OCI-LY7 (cell line): ENCODE measurements around the gene MIA3. TPM values are rescaled to one million over a fixed set of nuclear protein-coding genes. Genes with fewer than 3 reads are reported as not detected.
"Not testable (repeated sequence)": the region's sequence is repeated elsewhere in the genome, so short reads cannot be mapped to it uniquely, and the experiment has no call there.

ENCODE experiments used
- BruUV-seq: library from RNA; stranded (reverse); fragments of 400-500 nt; replicated peaks from 2 replicates; lab custom pipeline; 2021; lab: Mats Ljungman, UMichigan
- CTCF ChIA-PET: fragments of 300-600 bp; sonication (Branson Sonifier 250); formaldehyde crosslinking; loops from one replicate; lab custom pipeline; 2022; ENCODE audit warnings: antibody characterized with exemption; ENCODE audit not compliant: unreplicated experiment; lab: Charles Lee
- POLR2A ChIA-PET: fragments of 300-600 bp; sonication (Branson Sonifier 250); formaldehyde crosslinking; loops from one replicate; lab custom pipeline; 2022; ENCODE audit warnings: antibody characterized with exemption; lab: Charles Lee
- DNase-seq: peaks from one replicate; pipeline ENCODE4 v3.0.0-alpha.2; 2015; ENCODE audit warnings: low spot score
- H2AFZ ChIP-seq: fragments of 200-600 bp; sonication (generic), shearing (Covaris generic); 2 replicates; pipeline ENCODE4 v1.6.1; 2014; ENCODE audit warnings: mild to moderate bottlenecking, antibody characterized with exemption, low read length, moderate library complexity
- H3K27ac ChIP-seq: fragments of 200-600 bp; sonication (generic); 2 replicates; pipeline ENCODE4 v1.5.1; 2014; ENCODE audit warnings: mixed run types, low read depth, mild to moderate bottlenecking, moderate library complexity, low read length, inconsistent platforms; ENCODE audit not compliant: poor library complexity, severe bottlenecking
- H3K36me3 ChIP-seq: fragments of 200-600 bp; sonication (generic); 2 replicates; pipeline ENCODE4 v1.6.1; 2014; ENCODE audit warnings: mild to moderate bottlenecking, antibody characterized with exemption, low read length, moderate library complexity, mixed read lengths; ENCODE audit not compliant: insufficient read depth
- H3K4me1 ChIP-seq: fragments of 200-600 bp; sonication (generic); 2 replicates; pipeline ENCODE4 v1.5.1; 2014; ENCODE audit warnings: mild to moderate bottlenecking, low read length; ENCODE audit not compliant: insufficient read depth, poor library complexity, severe bottlenecking
- H3K4me2 ChIP-seq: fragments of 200-600 bp; sonication (generic); 2 replicates; pipeline ENCODE4 v1.6.1; 2014; ENCODE audit warnings: mild to moderate bottlenecking, low read length
- H3K4me3 ChIP-seq: fragments of 200-600 bp; sonication (generic); 2 replicates; pipeline ENCODE4 v1.5.1; 2014; ENCODE audit warnings: mild to moderate bottlenecking, low read depth, low read length; ENCODE audit not compliant: poor library complexity, severe bottlenecking
- H3K79me2 ChIP-seq: fragments of 200-600 bp; sonication (generic); 2 replicates; pipeline ENCODE4 v1.6.1; 2016; ENCODE audit warnings: low read depth, mild to moderate bottlenecking, low read length, moderate library complexity, mixed read lengths; ENCODE audit not compliant: insufficient read depth
- H3K9me2 ChIP-seq: fragments of 200-600 bp; sonication (generic); 2 replicates; pipeline ENCODE4 v1.6.1; 2016; ENCODE audit warnings: mild to moderate bottlenecking, low read length, mixed read lengths; ENCODE audit not compliant: insufficient read depth
- H3K9me3 ChIP-seq: fragments of 200-600 bp; sonication (generic); 2 replicates; pipeline ENCODE4 v1.6.1; 2014; ENCODE audit warnings: mild to moderate bottlenecking, mixed run types, low read length, mixed read lengths
- H4K20me1 ChIP-seq: fragments of 200-600 bp; sonication (generic); 2 replicates; pipeline ENCODE4 v1.6.1; 2014; ENCODE audit warnings: mild to moderate bottlenecking, antibody characterized with exemption, low read length, moderate library complexity, mixed read lengths; ENCODE audit not compliant: insufficient read depth
- EZH2phosphoT487 ChIP-seq: fragments of 200-600 bp; sonication (generic); IDR thresholded peaks from 2 replicates; pipeline ENCODE4 v1.6.1; 2018; ENCODE audit warnings: low read depth, borderline replicate concordance, mild to moderate bottlenecking, mixed run types, antibody characterized with exemption, low read length, moderate library complexity, mixed read lengths
- intact Hi-C: fragments of 100-400 bp; cut with micrococcal nuclease; formaldehyde crosslinking; loops from one replicate; pipeline ENCODE4 v1.10.0; 2022; ENCODE audit not compliant: unreplicated experiment
- total RNA-seq, 2 experiments: library from RNA; depleted of rRNA in 1 of 2; stranded (reverse); fragments of >200 nt in 1 of 2; shearing (Covaris generic) in 1 of 2; gene quantifications; 2 replicates each; pipeline ENCODE4 v1.2.3, GENCODE V29; 2014 to 2022
- TF ChIP-seq, protein P1 (sequence below): fragments of 200-600 bp; sonication (generic); conservative IDR thresholded peaks from 2 replicates; pipeline ENCODE4 v1.5.1; 2014; ENCODE audit warnings: mild to moderate bottlenecking, antibody characterized with exemption, low read length, moderate library complexity, mixed read lengths

The MIA3 gene
- total RNA-seq, 2 experiments from 2014 or later: 23.5 to 57.1 TPM

- intact Hi-C loops: no loop called here
- Histone ChIP-seq H4K20me1 (no peaks in the 10 kb centered on the region), H3K36me3 (peaks cover 80% of the 10 kb centered on the region), H3K79me2 (no peaks in the 10 kb centered on the region), H3K4me3 (no peak overlapping the region), H3K4me2 (no peak overlapping the region), H2AFZ (no peak overlapping the region), H3K9me2 (no peaks in the 10 kb centered on the region), H3K27ac (no peak overlapping the region), H3K4me1 (no peaks in the 10 kb centered on the region), H3K9me3 (no peaks in the 10 kb centered on the region)
- TF ChIP-seq EZH2phosphoT487: no peak
- TF ChIP-seq, protein P1, sequence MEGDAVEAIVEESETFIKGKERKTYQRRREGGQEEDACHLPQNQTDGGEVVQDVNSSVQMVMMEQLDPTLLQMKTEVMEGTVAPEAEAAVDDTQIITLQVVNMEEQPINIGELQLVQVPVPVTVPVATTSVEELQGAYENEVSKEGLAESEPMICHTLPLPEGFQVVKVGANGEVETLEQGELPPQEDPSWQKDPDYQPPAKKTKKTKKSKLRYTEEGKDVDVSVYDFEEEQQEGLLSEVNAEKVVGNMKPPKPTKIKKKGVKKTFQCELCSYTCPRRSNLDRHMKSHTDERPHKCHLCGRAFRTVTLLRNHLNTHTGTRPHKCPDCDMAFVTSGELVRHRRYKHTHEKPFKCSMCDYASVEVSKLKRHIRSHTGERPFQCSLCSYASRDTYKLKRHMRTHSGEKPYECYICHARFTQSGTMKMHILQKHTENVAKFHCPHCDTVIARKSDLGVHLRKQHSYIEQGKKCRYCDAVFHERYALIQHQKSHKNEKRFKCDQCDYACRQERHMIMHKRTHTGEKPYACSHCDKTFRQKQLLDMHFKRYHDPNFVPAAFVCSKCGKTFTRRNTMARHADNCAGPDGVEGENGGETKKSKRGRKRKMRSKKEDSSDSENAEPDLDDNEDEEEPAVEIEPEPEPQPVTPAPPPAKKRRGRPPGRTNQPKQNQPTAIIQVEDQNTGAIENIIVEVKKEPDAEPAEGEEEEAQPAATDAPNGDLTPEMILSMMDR: no peak
- no peak for DNase-seq
- ChIA-PET POLR2A (interaction anchor here (0.7 kb wide), 1 partner anchor 31 kb away, joined by 4 read pairs; no protein-coding TSS in a partner anchor), CTCF (no interaction called here)
- no TSS peak for BruUV-seq
Observed at GRCh38 chr1:222665964-222666363, 48.1 kb downstream of the MIA3 start.

GRCh38 chr1:222668184-222668583 is 50.3 kb downstream of the MIA3 start:
- H3K79me2 ChIP-seq, intact Hi-C loops, CTCF ChIA-PET, H3K9me2 ChIP-seq, H3K4me2 ChIP-seq, H3K4me3 ChIP-seq, H3K9me3 ChIP-seq, H3K27ac ChIP-seq, BruUV-seq, H2AFZ ChIP-seq, H3K4me1 ChIP-seq, H4K20me1 ChIP-seq, DNase-seq: not testable (repeated sequence)
- POLR2A ChIA-PET: interaction anchor here (1.6 kb wide), 1 partner anchor 10 kb away, joined by 5 read pairs; no protein-coding TSS in a partner anchor
- peaks cover 75% of the 10 kb centered on the region for H3K36me3 ChIP-seq

DNA sequence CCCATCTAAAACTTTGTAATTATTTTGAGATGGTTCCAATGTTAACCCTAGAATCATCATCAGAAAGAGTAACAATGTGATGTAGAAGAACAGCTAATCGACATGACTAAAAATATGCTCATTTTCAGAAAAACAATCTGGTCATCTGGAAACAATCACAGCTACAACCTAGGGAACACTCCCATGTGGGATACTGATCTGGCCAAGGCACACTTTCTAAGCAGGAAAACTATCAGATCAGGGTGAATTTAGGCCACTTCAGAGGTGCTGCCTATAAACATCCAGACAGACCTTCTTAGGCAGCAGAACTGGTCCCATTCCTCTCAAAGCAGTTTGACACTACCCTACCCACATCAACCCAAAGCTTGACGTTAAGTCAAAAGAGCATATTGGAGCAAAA is 51.2 kb downstream of the MIA3 start:
- CTCF ChIA-PET, H3K4me2 ChIP-seq, H3K4me3 ChIP-seq, BruUV-seq, intact Hi-C loops, H3K79me2 ChIP-seq, H2AFZ ChIP-seq, H3K27ac ChIP-seq, H4K20me1 ChIP-seq, H3K4me1 ChIP-seq, H3K9me3 ChIP-seq, DNase-seq, POLR2A ChIA-PET, H3K9me2 ChIP-seq: not testable (repeated sequence)
- H3K36me3 ChIP-seq: peaks cover 69% of the 10 kb centered on the region

- ChIA-PET POLR2A (interaction anchor here (0.7 to 0.8 kb wide), 3 partner anchors 9 to 21 kb away, joined by 3 to 4 read pairs (median 4); no protein-coding TSS in a partner anchor), CTCF (no interaction called here)
- H3K9me2 ChIP-seq: no peaks in the 10 kb centered on the region
- TF ChIP-seq EZH2phosphoT487: no peak
- TF ChIP-seq, protein P1: no peak
- H3K36me3 ChIP-seq: peaks cover 68% of the 10 kb centered on the region
- intact Hi-C loops: no loop called here
- no peak overlapping the region for H2AFZ ChIP-seq
- H3K27ac ChIP-seq: no peak overlapping the region
- H3K4me1 ChIP-seq: no peaks in the 10 kb centered on the region
- H3K9me3 ChIP-seq: no peaks in the 10 kb centered on the region
- no peaks in the 10 kb centered on the region for H4K20me1 ChIP-seq
- no peak overlapping the region for H3K4me2 ChIP-seq
- BruUV-seq: no TSS peak
- DNase-seq: no peak
- no peak overlapping the region for H3K4me3 ChIP-seq
- no peaks in the 10 kb centered on the region for H3K79me2 ChIP-seq
Observed at GRCh38 chr1:222670110-222670509, 52.2 kb downstream of the MIA3 start.
